PC-3 (cell line): ENCODE results near the gene CCNI2. TPM values are rescaled to one million over a fixed set of nuclear protein-coding genes. Genes with fewer than 3 reads are reported as not detected.

Experiments
- ATAC-seq: fragments of 200-7000 bp; cut with Tn5 transposase; 2 replicates; pipeline ENCODE4 v1.9.1; 2020; ENCODE audit warnings: mild to moderate bottlenecking, moderate library complexity
- BruUV-seq: library from RNA; stranded (reverse); fragments of 400-500 nt; replicated peaks from 2 replicates; lab custom pipeline; 2021; lab: Mats Ljungman, UMichigan
- CTCF ChIA-PET: fragments of 300-600 bp; sonication (Branson Sonifier 250); formaldehyde crosslinking; loops from one replicate; lab custom pipeline; 2022; ENCODE audit warnings: antibody characterized with exemption; lab: Charles Lee
- POLR2A ChIA-PET: fragments of 300-600 bp; sonication (Branson Sonifier 250); formaldehyde crosslinking; loops from one replicate; lab custom pipeline; 2022; ENCODE audit warnings: antibody characterized with exemption; ENCODE audit not compliant: unreplicated experiment; lab: Charles Lee
- DNase-seq: peaks from one replicate; pipeline ENCODE4 v3.0.0-alpha.2; 2015
- H2AFZ ChIP-seq: fragments of 300-600 bp; sonication (generic); 2 replicates; pipeline ENCODE4 v1.6.0; 2016; ENCODE audit warnings: antibody characterized with exemption, low read length
- H3F3A ChIP-seq: fragments of 300-600 bp; sonication (generic); one replicate; pipeline ENCODE4 v1.6.0; 2017; ENCODE audit warnings: antibody characterized with exemption, low read length, control low read depth, mild to moderate bottlenecking; ENCODE audit not compliant: unreplicated experiment
- H3K27ac ChIP-seq: fragments of 300-600 bp; sonication (generic); 2 replicates; pipeline ENCODE4 v1.5.1; 2016; ENCODE audit warnings: mild to moderate bottlenecking, low read length
- H3K27me3 ChIP-seq: fragments of 300-600 bp; sonication (generic); 2 replicates; pipeline ENCODE4 v1.6.1; 2016; ENCODE audit warnings: low read length, mixed read lengths
- H3K36me3 ChIP-seq: fragments of 300-600 bp; sonication (generic); 2 replicates; pipeline ENCODE4 v1.6.1; 2016; ENCODE audit warnings: low read depth, mixed run types, low read length, mixed read lengths
- H3K4me1 ChIP-seq: fragments of 300-600 bp; sonication (generic); 2 replicates; pipeline ENCODE4 v1.5.1; 2016; ENCODE audit warnings: low read length; ENCODE audit not compliant: insufficient read depth
- H3K4me2 ChIP-seq: fragments of 300-600 bp; sonication (generic); 2 replicates; pipeline ENCODE4 v1.6.0; 2016; ENCODE audit warnings: low read length
- H3K4me3 ChIP-seq: fragments of 300-600 bp; sonication (generic); 2 replicates; pipeline ENCODE4 v1.5.1; 2016; ENCODE audit warnings: mild to moderate bottlenecking, low read length, mixed read lengths
- H3K79me2 ChIP-seq: fragments of 300-600 bp; sonication (generic); 2 replicates; pipeline ENCODE4 v1.6.1; 2017; ENCODE audit warnings: low read length, mixed read lengths
- H3K9ac ChIP-seq: fragments of 300-600 bp; sonication (generic); 2 replicates; pipeline ENCODE4 v1.6.0; 2016; ENCODE audit warnings: mild to moderate bottlenecking, low read length
- H3K9me2 ChIP-seq: fragments of 300-600 bp; sonication (generic); replicated peaks from 2 replicates; pipeline ENCODE4 v1.6.1; 2016; ENCODE audit warnings: mixed run types, low read length, mixed read lengths
- H3K9me3 ChIP-seq: fragments of 300-600 bp; sonication (generic); 2 replicates; pipeline ENCODE4 v1.6.1; 2016; ENCODE audit warnings: low read length, mixed read lengths
- H4K20me1 ChIP-seq: fragments of 300-600 bp; sonication (generic); 2 replicates; pipeline ENCODE4 v1.6.1; 2016; ENCODE audit warnings: low read length, mixed read lengths
- EZH2 ChIP-seq: fragments of 300-600 bp; sonication (generic); IDR thresholded peaks from one replicate; pipeline ENCODE4 v1.6.1; 2017; ENCODE audit warnings: antibody characterized with exemption, mild to moderate bottlenecking, low read length; ENCODE audit not compliant: unreplicated experiment
- EZH2phosphoT487 ChIP-seq: fragments of 300-600 bp; sonication (generic); IDR thresholded peaks from 2 replicates; pipeline ENCODE4 v1.6.1; 2018; ENCODE audit warnings: mild to moderate bottlenecking, antibody characterized with exemption, low read length, borderline replicate concordance
- intact Hi-C: fragments of 100-400 bp; cut with micrococcal nuclease; formaldehyde crosslinking; loops from 2 replicates; pipeline ENCODE4 v1.9.0; 2023
- total RNA-seq: library from RNA; depleted of rRNA; stranded (reverse); fragments of >200 nt; gene quantifications from 2 replicates; pipeline ENCODE4 v1.2.3, GENCODE V29; 2014
- TF ChIP-seq, protein P1 (sequence below): fragments of 300-600 bp; sonication (generic); conservative IDR thresholded peaks from 2 replicates; pipeline ENCODE4 v1.5.1; 2017; ENCODE audit warnings: antibody characterized with exemption, low read depth, mild to moderate bottlenecking, low read length

Gene CCNI2
- total RNA-seq, 1 experiment from 2014 or later, result not detected

DNA sequence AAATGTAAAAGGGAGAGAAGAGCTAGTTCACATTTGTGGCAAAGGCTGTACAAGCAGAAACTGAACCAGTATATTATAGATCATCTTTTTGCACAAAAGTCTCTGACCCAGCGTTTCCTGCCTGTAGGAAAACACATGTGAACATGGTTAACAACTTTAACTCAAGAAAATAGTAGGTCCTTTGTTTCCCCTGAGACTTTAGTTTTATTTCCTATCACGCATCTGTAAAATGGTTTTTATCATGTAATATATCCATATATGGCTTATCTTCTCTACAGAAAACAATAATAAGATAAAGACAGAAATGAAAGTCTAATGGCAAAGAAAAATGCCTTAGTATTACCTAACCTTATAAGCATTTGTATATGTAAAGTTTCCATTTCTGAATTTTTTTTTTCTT, 12.5 kb upstream of the CCNI2 start:
- no peaks in the 10 kb centered on the region for H3K36me3 ChIP-seq
- no peaks in the 10 kb centered on the region for H4K20me1 ChIP-seq
- TF ChIP-seq EZH2phosphoT487, result no peak
- peaks cover 15% of the 10 kb centered on the region for H3K4me1 ChIP-seq
- H3K9me2 ChIP-seq, result no peaks in the 10 kb centered on the region
- H2AFZ ChIP-seq, result no peak overlapping the region
- no TSS peak for BruUV-seq
- ATAC-seq (no peak), DNase-seq (no peak)
- no peak overlapping the region for H3K9ac ChIP-seq
- no peaks in the 10 kb centered on the region for H3K9me3 ChIP-seq
- H3K27me3 ChIP-seq, result no peaks in the 10 kb centered on the region
- H3F3A ChIP-seq, result no peaks in the 10 kb centered on the region
- intact Hi-C loops, result no loop called here
- peaks cover 21% of the 10 kb centered on the region for H3K79me2 ChIP-seq
- H3K4me3 ChIP-seq, result no peak overlapping the region
- H3K27ac ChIP-seq, result no peak overlapping the region
- ChIA-PET CTCF (no interaction called here), POLR2A (no interaction called here)
- H3K4me2 ChIP-seq, result no peak overlapping the region

DNA sequence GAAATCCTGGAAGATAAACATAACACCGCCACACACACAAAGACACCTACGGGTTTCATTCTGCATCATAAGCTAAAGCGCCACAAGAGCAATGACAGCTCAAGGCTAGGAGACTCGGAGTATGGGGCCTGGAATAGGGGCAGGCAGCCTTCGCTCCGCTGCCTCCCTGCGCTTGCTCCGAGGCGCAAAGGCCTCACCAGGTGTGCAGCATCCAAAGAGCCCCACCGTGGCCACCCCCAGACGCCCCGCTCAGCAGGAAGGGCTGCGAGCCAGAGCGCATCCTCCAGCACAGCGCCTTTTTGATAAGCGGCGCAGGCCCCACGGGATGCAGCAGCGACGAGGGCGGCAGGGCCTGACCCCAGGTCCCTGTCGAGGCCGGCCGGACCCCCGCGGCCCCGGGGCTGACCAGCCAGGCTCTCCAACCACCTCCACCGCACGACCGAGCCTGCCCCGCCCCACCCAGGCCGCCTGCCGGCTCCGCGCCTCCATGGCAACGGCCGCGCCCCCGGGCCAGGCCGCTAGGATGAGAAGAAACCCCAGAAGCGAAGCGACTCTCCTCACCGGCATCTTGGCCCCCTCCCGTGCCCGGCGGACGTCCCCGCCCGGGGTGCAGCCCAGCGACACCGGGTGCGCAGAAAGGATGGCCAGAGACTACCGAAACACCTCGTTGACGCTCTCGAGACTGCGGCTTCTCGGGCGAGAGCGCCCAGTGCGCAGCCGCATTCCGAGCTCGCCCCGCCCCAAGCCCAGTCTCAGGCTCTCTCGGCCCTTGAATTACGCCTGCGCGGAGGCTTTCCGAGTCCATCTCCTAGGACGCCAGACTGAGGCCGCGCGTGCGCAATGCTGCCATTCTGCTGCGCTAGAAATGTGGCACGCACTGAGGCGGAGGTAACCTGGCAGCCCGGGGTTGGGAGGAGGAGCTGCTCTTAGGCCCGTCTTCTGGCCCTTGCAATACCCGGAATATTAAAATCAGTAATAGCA, 10.1 kb upstream of the CCNI2 start, which contains the start of gene KIF3A:
Gene KIF3A, minus strand, starts transcription at position 694 of the 981 bp plus-strand sequence. Its CDS starts 127 bp downstream, at position 567.
- ATAC-seq (peak; percentile 97), DNase-seq (peak; percentile 95)
- H3F3A ChIP-seq, result no peaks in the 10 kb centered on the region
- intact Hi-C loops, result no loop called here
- peak within 1 kb of the TSS; percentile 72 for H3K9ac ChIP-seq
- peaks cover 21% of the 10 kb centered on the region for H3K79me2 ChIP-seq
- no peaks in the 10 kb centered on the region for H4K20me1 ChIP-seq
- CTCF ChIA-PET, result interaction anchor here (0.6 kb wide), 1 partner anchor 17 kb away, joined by 3 read pairs; no protein-coding TSS in a partner anchor
- no TSS peak for BruUV-seq
- H3K9me3 ChIP-seq, result no peaks in the 10 kb centered on the region
- no peaks in the 10 kb centered on the region for H3K27me3 ChIP-seq
- peak within 1 kb of the TSS; percentile 87 for H3K4me3 ChIP-seq
- no peak within 1 kb of the TSS for H3K27ac ChIP-seq
- H2AFZ ChIP-seq, result peak within 1 kb of the TSS; percentile 93
- no peaks in the 10 kb centered on the region for H3K36me3 ChIP-seq
- TF ChIP-seq EZH2phosphoT487 (no peak), EZH2 (no peak)
- TF ChIP-seq, protein P1, sequence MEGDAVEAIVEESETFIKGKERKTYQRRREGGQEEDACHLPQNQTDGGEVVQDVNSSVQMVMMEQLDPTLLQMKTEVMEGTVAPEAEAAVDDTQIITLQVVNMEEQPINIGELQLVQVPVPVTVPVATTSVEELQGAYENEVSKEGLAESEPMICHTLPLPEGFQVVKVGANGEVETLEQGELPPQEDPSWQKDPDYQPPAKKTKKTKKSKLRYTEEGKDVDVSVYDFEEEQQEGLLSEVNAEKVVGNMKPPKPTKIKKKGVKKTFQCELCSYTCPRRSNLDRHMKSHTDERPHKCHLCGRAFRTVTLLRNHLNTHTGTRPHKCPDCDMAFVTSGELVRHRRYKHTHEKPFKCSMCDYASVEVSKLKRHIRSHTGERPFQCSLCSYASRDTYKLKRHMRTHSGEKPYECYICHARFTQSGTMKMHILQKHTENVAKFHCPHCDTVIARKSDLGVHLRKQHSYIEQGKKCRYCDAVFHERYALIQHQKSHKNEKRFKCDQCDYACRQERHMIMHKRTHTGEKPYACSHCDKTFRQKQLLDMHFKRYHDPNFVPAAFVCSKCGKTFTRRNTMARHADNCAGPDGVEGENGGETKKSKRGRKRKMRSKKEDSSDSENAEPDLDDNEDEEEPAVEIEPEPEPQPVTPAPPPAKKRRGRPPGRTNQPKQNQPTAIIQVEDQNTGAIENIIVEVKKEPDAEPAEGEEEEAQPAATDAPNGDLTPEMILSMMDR, result no peak
- peak within 1 kb of the TSS; percentile 97 for H3K4me2 ChIP-seq
- POLR2A ChIA-PET, result no interaction called here
- peaks cover 15% of the 10 kb centered on the region for H3K4me1 ChIP-seq
- H3K9me2 ChIP-seq, result no peaks in the 10 kb centered on the region

GRCh38 chr5:132737982-132738681, 9.1 kb upstream of the CCNI2 start:
- BruUV-seq, result no TSS peak
- H3K36me3 ChIP-seq, result no peaks in the 10 kb centered on the region
- 0 out of 2 replicates have a peak overlapping the region, but pooled peaks have one; percentile 37 for H3K9ac ChIP-seq
- H3K4me1 ChIP-seq, result peaks cover 15% of the 10 kb centered on the region
- intact Hi-C loops, result no loop called here
- H3K4me2 ChIP-seq, result peak overlapping the region; percentile 97
- no peak overlapping the region for H3K27ac ChIP-seq
- DNase-seq (no peak), ATAC-seq (no peak)
- no peaks in the 10 kb centered on the region for H3K27me3 ChIP-seq
- CTCF ChIA-PET, result interaction anchor here (0.6 kb wide), 1 partner anchor 18 kb away, joined by 3 read pairs; no protein-coding TSS in a partner anchor
- no peaks in the 10 kb centered on the region for H4K20me1 ChIP-seq
- H3F3A ChIP-seq, result no peaks in the 10 kb centered on the region
- H3K9me2 ChIP-seq, result no peaks in the 10 kb centered on the region
- peaks cover 21% of the 10 kb centered on the region for H3K79me2 ChIP-seq
- peak overlapping the region; percentile 87; the same call in 1 of the 2 replicates for H3K4me3 ChIP-seq
- TF ChIP-seq EZH2 (no peak), EZH2phosphoT487 (no peak)
- TF ChIP-seq, protein P1, result no peak
- H2AFZ ChIP-seq, result peak overlapping the region; percentile 89
- POLR2A ChIA-PET, result no interaction called here
- H3K9me3 ChIP-seq, result no peaks in the 10 kb centered on the region
